Measurements from ENCODE around the gene AKAP11.

The AKAP11 gene

GRCh38 chr13:42270160-42270856 lies 1.6 kb upstream of the AKAP11 start:
- Mint-ChIP-seq H3K9me3 (peaks cover 27% of the 10 kb centered on the region), H3K27me3 (ENCODE audit: low read depth, poor library complexity) (no peaks in the 10 kb centered on the region), H3K4me3 (peak overlapping the region; percentile 26), H3K36me3 (ENCODE audit: low read depth) (peaks cover 21% of the 10 kb centered on the region), H3K27ac (no peak overlapping the region), H3K4me1 (peaks cover 38% of the 10 kb centered on the region)
- DNase-seq = no peak
- TF ChIP-seq CTCF (IDR thresholded peaks at IDR 0.05) = no peak

GRCh38 chr13:42270857-42271215 lies 1.1 kb upstream of the AKAP11 start:
- Mint-ChIP-seq H3K9me3 (peaks cover 27% of the 10 kb centered on the region), H3K27me3 (ENCODE audit: low read depth, poor library complexity) (no peaks in the 10 kb centered on the region), H3K4me3 (peak overlapping the region; percentile 99), H3K27ac (no peak overlapping the region), H3K4me1 (peaks cover 39% of the 10 kb centered on the region), H3K36me3 (ENCODE audit: low read depth) (peaks cover 21% of the 10 kb centered on the region)
- TF ChIP-seq CTCF (IDR thresholded peaks at IDR 0.05) = no peak
- no peak for DNase-seq

- no peak for TF ChIP-seq CTCF (IDR thresholded peaks at IDR 0.05)
- Mint-ChIP-seq H3K4me1 (peaks cover 39% of the 10 kb centered on the region), H3K36me3 (ENCODE audit: low read depth) (peaks cover 21% of the 10 kb centered on the region), H3K27ac (peak overlapping the region; percentile 97), H3K4me3 (peak overlapping the region; percentile 99), H3K27me3 (ENCODE audit: low read depth, poor library complexity) (no peaks in the 10 kb centered on the region), H3K9me3 (peaks cover 27% of the 10 kb centered on the region)
- peak; percentile 85 for DNase-seq
These were observed 426 bp upstream of the AKAP11 start for GRCh38 chr13:42271337-42272114.

GRCh38 chr13:42272804-42273175 lies 838 bp downstream of the AKAP11 start:
- Mint-ChIP-seq H3K27ac (peak overlapping the region; percentile 99), H3K4me3 (peak overlapping the region; percentile 99)

GRCh38 chr13:42274386-42275097 lies 2.6 kb downstream of the AKAP11 start:
- H3K9me3 Mint-ChIP-seq = peaks cover 19% of the 10 kb centered on the region
- no peak for DNase-seq
- no peak for TF ChIP-seq CTCF (IDR thresholded peaks at IDR 0.05)
- no peak overlapping the region for H3K4me3 Mint-ChIP-seq
- H3K4me1 Mint-ChIP-seq = peaks cover 39% of the 10 kb centered on the region
- peaks cover 19% of the 10 kb centered on the region for H3K36me3 Mint-ChIP-seq (ENCODE audit: low read depth)
- no peaks in the 10 kb centered on the region for H3K27me3 Mint-ChIP-seq (ENCODE audit: low read depth, poor library complexity)
- H3K27ac Mint-ChIP-seq = no peak overlapping the region

More at GRCh38 chr13:42272804-42273175, 838 bp downstream of the AKAP11 start:
- Mint-ChIP-seq H3K27me3 (ENCODE audit: low read depth, poor library complexity) (no peaks in the 10 kb centered on the region), H3K4me1 (peaks cover 39% of the 10 kb centered on the region), H3K9me3 (peaks cover 27% of the 10 kb centered on the region), H3K36me3 (ENCODE audit: low read depth) (peaks cover 21% of the 10 kb centered on the region)
- TF ChIP-seq CTCF (IDR thresholded peaks at IDR 0.05) = no peak
- DNase-seq = no peak

All from nephron progenitor cell (in vitro differentiated cells).